ENCODE results near the gene COLEC11.

DNA sequence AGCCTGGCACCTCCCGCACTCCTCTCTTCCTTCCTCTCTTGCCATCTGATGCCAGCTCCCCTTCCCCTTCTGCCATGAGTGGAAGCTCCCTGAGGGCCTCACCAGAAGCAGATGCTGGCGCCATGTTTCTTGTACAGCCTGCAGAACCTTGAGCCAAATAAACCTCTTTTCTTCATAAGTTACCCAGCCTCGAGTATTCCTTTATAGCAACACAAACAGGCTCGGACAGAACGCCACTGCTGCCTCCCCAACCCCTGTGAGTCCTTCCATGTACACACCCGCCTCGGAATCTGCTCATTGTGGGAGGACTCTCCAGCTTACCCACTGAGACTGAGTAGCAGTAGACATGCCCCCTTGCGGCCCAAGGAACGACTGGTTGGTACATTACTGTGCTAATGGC, 28.1 kb upstream of the COLEC11 start:
- TF ChIP-seq, protein P1, sequence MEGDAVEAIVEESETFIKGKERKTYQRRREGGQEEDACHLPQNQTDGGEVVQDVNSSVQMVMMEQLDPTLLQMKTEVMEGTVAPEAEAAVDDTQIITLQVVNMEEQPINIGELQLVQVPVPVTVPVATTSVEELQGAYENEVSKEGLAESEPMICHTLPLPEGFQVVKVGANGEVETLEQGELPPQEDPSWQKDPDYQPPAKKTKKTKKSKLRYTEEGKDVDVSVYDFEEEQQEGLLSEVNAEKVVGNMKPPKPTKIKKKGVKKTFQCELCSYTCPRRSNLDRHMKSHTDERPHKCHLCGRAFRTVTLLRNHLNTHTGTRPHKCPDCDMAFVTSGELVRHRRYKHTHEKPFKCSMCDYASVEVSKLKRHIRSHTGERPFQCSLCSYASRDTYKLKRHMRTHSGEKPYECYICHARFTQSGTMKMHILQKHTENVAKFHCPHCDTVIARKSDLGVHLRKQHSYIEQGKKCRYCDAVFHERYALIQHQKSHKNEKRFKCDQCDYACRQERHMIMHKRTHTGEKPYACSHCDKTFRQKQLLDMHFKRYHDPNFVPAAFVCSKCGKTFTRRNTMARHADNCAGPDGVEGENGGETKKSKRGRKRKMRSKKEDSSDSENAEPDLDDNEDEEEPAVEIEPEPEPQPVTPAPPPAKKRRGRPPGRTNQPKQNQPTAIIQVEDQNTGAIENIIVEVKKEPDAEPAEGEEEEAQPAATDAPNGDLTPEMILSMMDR (conservative IDR thresholded peaks at IDR 0.05): no peak
- no peak for TF ChIP-seq ZFX (IDR thresholded peaks at IDR 0.05)

Data from C4-2B (cell line).